CD4-positive, alpha-beta T cell (primary cell): ENCODE data around the gene COL18A1. TPM values are rescaled to one million over a fixed set of nuclear protein-coding genes. Genes with fewer than 3 reads are reported as not detected.

Experiments
- ATAC-seq: fragments of 200-7000 bp; cut with Tn5 transposase; one replicate; pipeline ENCODE4 v1.10.0; 2022; ENCODE audit warnings: mild to moderate bottlenecking; ENCODE audit not compliant: poor library complexity
- CTCF ChIA-PET: fragments of 350-600 bp; sonication (Branson Sonifier 250); formaldehyde crosslinking; loops from one replicate; lab custom pipeline; 2021; ENCODE audit warnings: antibody characterized with exemption, inconsistent platforms; lab: Charles Lee
- POLR2A ChIA-PET: fragments of 350-600 bp; sonication (Branson Sonifier 250); formaldehyde crosslinking; loops from one replicate; lab custom pipeline; 2021; ENCODE audit warnings: antibody characterized with exemption, inconsistent platforms; lab: Charles Lee
- DNase-seq, 14 experiments: peaks; one replicate each; pipeline ENCODE4 v3.0.0-alpha.2; 2013 to 2020; ENCODE audit warnings: mixed read lengths in 2 of 14
- H3K27ac ChIP-seq, 2 donors: one replicate each; pipeline versions ENCODE4 v1.5.1 to v1.7.0; 2013; ENCODE audit warnings: low read length in 2 of 2, low read depth in 1 of 2, mild to moderate bottlenecking in 1 of 2
- H3K27me3 ChIP-seq, 2 experiments: 1 replicate in 1 of 2; 2 replicates in 1 of 2; pipeline versions ENCODE4 v1.6.1 to v1.7.0; 2013; ENCODE audit warnings: low read length in 2 of 2, control low read depth in 1 of 2, mild to moderate bottlenecking in 1 of 2, moderate library complexity in 1 of 2; ENCODE audit not compliant: insufficient read depth in 2 of 2, control insufficient read depth in 1 of 2
- H3K36me3 ChIP-seq: one replicate; pipeline ENCODE4 v1.6.1; 2013; ENCODE audit warnings: low read length, control low read depth; ENCODE audit not compliant: insufficient read depth
- H3K4me1 ChIP-seq: one replicate; pipeline ENCODE4 v1.6.1; 2013; ENCODE audit warnings: low read length, control low read depth; ENCODE audit not compliant: insufficient read depth
- H3K4me3 ChIP-seq: one replicate; pipeline ENCODE4 v1.5.1; 2013; ENCODE audit warnings: mild to moderate bottlenecking, low read length, moderate library complexity
- H3K9me3 ChIP-seq, 2 experiments: 1 replicate in 1 of 2; 2 replicates in 1 of 2; pipeline versions ENCODE4 v1.6.1 to v1.7.0; 2013; ENCODE audit warnings: low read length in 2 of 2, mild to moderate bottlenecking in 2 of 2, control low read depth in 1 of 2, moderate library complexity in 1 of 2; ENCODE audit not compliant: control insufficient read depth in 1 of 2, insufficient read depth in 1 of 2
- H3K27ac Mint-ChIP-seq: one replicate; pipeline ENCODE4 v1.8.0; 2020; ENCODE audit warnings: mixed read lengths
- H3K27me3 Mint-ChIP-seq: one replicate; pipeline ENCODE4 v1.8.0; 2021; ENCODE audit warnings: mixed read lengths
- H3K36me3 Mint-ChIP-seq: one replicate; pipeline ENCODE4 v1.8.0; 2021; ENCODE audit warnings: low read depth, mixed read lengths
- H3K4me1 Mint-ChIP-seq: one replicate; pipeline ENCODE4 v1.8.0; 2021; ENCODE audit warnings: low read depth, mixed read lengths
- H3K4me3 Mint-ChIP-seq: one replicate; pipeline ENCODE4 v1.8.0; 2020; ENCODE audit warnings: mild to moderate bottlenecking, mixed read lengths
- H3K9me3 Mint-ChIP-seq: one replicate; pipeline ENCODE4 v1.8.0; 2020; ENCODE audit warnings: mixed read lengths
- intact Hi-C, 2 experiments: fragments of 100-400 bp; cut with DNase I in 1 of 2; cut with micrococcal nuclease in 1 of 2; formaldehyde crosslinking; loops; one replicate each; pipeline versions ENCODE4 v1.15.1 to v1.9.0; 2023 to 2025; cut with DNase I, micrococcal nuclease
- total RNA-seq, 174 experiments: library from RNA in 2 of 174; stranded (reverse) in 2 of 174; gene quantifications; one replicate each; pipeline ENCODE4 v1.2.3 and lab custom pipeline; 2021 to 2026
- TF ChIP-seq, protein P1 (sequence below): fragments of 200-600 bp; IDR thresholded peaks from one replicate; pipeline ENCODE4 v1.8.0; 2022; ENCODE audit warnings: antibody characterized with exemption, mild to moderate bottlenecking

Gene COL18A1
- total RNA-seq, 2 experiments from 2014 or later: 15.2 to 16.0 TPM

- Histone ChIP-seq H3K4me1 (peaks cover 41% of the 10 kb centered on the region), H3K27me3 (no peaks in the 10 kb centered on the region), H3K36me3 (no peaks in the 10 kb centered on the region), H3K27ac (no peak overlapping the region), H3K4me3 (no peak overlapping the region), H3K9me3 (peaks cover 0 to 5% of the 10 kb centered on the region in 2 experiments)
- no peak overlapping the region for H3K4me3 Mint-ChIP-seq
- no peaks in the 10 kb centered on the region for H3K9me3 Mint-ChIP-seq
- ATAC-seq: no peak
- ChIA-PET CTCF (no interaction called here), POLR2A (no interaction called here)
- no peaks in the 10 kb centered on the region for H3K36me3 Mint-ChIP-seq
- intact Hi-C loops: no loop called here
- peaks cover 27% of the 10 kb centered on the region for H3K4me1 Mint-ChIP-seq
- H3K27ac Mint-ChIP-seq: no peak overlapping the region
- TF ChIP-seq, protein P1, sequence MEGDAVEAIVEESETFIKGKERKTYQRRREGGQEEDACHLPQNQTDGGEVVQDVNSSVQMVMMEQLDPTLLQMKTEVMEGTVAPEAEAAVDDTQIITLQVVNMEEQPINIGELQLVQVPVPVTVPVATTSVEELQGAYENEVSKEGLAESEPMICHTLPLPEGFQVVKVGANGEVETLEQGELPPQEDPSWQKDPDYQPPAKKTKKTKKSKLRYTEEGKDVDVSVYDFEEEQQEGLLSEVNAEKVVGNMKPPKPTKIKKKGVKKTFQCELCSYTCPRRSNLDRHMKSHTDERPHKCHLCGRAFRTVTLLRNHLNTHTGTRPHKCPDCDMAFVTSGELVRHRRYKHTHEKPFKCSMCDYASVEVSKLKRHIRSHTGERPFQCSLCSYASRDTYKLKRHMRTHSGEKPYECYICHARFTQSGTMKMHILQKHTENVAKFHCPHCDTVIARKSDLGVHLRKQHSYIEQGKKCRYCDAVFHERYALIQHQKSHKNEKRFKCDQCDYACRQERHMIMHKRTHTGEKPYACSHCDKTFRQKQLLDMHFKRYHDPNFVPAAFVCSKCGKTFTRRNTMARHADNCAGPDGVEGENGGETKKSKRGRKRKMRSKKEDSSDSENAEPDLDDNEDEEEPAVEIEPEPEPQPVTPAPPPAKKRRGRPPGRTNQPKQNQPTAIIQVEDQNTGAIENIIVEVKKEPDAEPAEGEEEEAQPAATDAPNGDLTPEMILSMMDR: no peak
- H3K27me3 Mint-ChIP-seq: no peaks in the 10 kb centered on the region
- DNase-seq: no peak
Measured at GRCh38 chr21:45486443-45487160, 81.6 kb downstream of the COL18A1 start.

GRCh38 chr21:45487161-45487806 is 82.3 kb downstream of the COL18A1 start:
- POLR2A ChIA-PET: no interaction called here
- H3K9me3 ChIP-seq: peaks cover 0 to 5% of the 10 kb centered on the region in 2 experiments
- ATAC-seq: no peak
- no peak overlapping the region for H3K27ac ChIP-seq
- H3K36me3 ChIP-seq: no peaks in the 10 kb centered on the region
- H3K27ac Mint-ChIP-seq: no peak overlapping the region
- DNase-seq: no peak
- H3K9me3 Mint-ChIP-seq: no peaks in the 10 kb centered on the region
- H3K4me3 Mint-ChIP-seq: no peak overlapping the region
- peaks cover 34% of the 10 kb centered on the region for H3K4me1 ChIP-seq
- peaks cover 26% of the 10 kb centered on the region for H3K4me1 Mint-ChIP-seq
- no peak overlapping the region for H3K4me3 ChIP-seq
- no peaks in the 10 kb centered on the region for H3K27me3 ChIP-seq
- intact Hi-C loops: no loop called here
- TF ChIP-seq, protein P1: no peak
- no peaks in the 10 kb centered on the region for H3K27me3 Mint-ChIP-seq
- CTCF ChIA-PET: no interaction called here
- H3K36me3 Mint-ChIP-seq: no peaks in the 10 kb centered on the region

GRCh38 chr21:45487891-45488600 is 83.1 kb downstream of the COL18A1 start:
- DNase-seq (no peak), ATAC-seq (no peak)
- no peaks in the 10 kb centered on the region for H3K27me3 Mint-ChIP-seq
- POLR2A ChIA-PET: no interaction called here
- Histone ChIP-seq H3K4me1 (peaks cover 26% of the 10 kb centered on the region), H3K4me3 (no peak overlapping the region), H3K27me3 (no peaks in the 10 kb centered on the region), H3K9me3 (peaks cover 0 to 3% of the 10 kb centered on the region in 2 experiments), H3K36me3 (no peaks in the 10 kb centered on the region), H3K27ac (no peak overlapping the region)
- H3K9me3 Mint-ChIP-seq: no peaks in the 10 kb centered on the region
- peaks cover 19% of the 10 kb centered on the region for H3K4me1 Mint-ChIP-seq
- H3K4me3 Mint-ChIP-seq: peak overlapping the region; percentile 15
- H3K27ac Mint-ChIP-seq: peak overlapping the region; percentile 42
- H3K36me3 Mint-ChIP-seq: no peaks in the 10 kb centered on the region
- TF ChIP-seq, protein P1: no peak
- intact Hi-C loops: no loop called here
- CTCF ChIA-PET: no interaction called here
